ENCODE results near the gene DNAI7. TPM values are rescaled to one million over a fixed set of nuclear protein-coding genes. Genes with fewer than 3 reads are reported as not detected.

DNAI7 gene
- total and polyA plus RNA-seq, 2 of the 13 experiments (the other 11 are each of a cell fraction or from before 2014, with no cell fraction given) = 0.04 to 0.25 TPM

- BruUV-seq (replicated peaks) = no TSS peak
- no peak overlapping the region for H2AFZ ChIP-seq (ENCODE audit: low read length)
- 35% methylated on average over 2 of the region's 2 CpGs for WGBS (ENCODE audit: low lambda C conversion rate)
- H3K27me3 ChIP-seq (ENCODE audit: control insufficient read depth in 1 of 2, insufficient read depth in 2 of 2, low read length in 2 of 2) = no peaks in the 10 kb centered on the region
- no peak for ATAC-seq
- H3K4me1 ChIP-seq (ENCODE audit: insufficient read depth, low read length) = 0 out of 2 replicates have a peak, but pooled peaks cover 5% of the 10 kb centered on the region
- H3K4me3 ChIP-seq (replicated peaks in 1 of 3; ENCODE audit: insufficient read depth in 1 of 3, low read depth in 2 of 3, low read length in 3 of 3) = no peak overlapping the region
- H3K79me2 ChIP-seq (ENCODE audit: insufficient read depth, low read length) = no peaks in the 10 kb centered on the region
- H4K20me1 ChIP-seq (ENCODE audit: insufficient read depth, low read length) = no peaks in the 10 kb centered on the region
- DNase-seq (ENCODE audit: low spot score) = no peak
- ChIA-PET POLR2A (no interaction called here), CTCF (ENCODE audit: low intra/inter-chr PET ratio, low total read pairs) (no interaction called here)
- FAIRE-seq = no peak
- TF ChIP-seq SOX13 (IDR thresholded peaks at IDR 0.05) = no peak
- TF ChIP-seq SOX13 (CRISPR knock-in tag; conservative IDR thresholded peaks at IDR 0.05 in 1 of 2, IDR thresholded peaks at IDR 0.05 in 1 of 2) = peak in 1 of 2 experiments; percentile 31; a peak in 1 of 4 replicates
- no peak for TF ChIP-seq KDM6A (CRISPR knock-in tag; IDR thresholded peaks at IDR 0.05; ENCODE audit: low read depth)
- TF ChIP-seq ZNF670 (CRISPR knock-in tag; IDR thresholded peaks at IDR 0.05; ENCODE audit: borderline replicate concordance) = no peak
- no peak for TF ChIP-seq ZBTB46 (CRISPR knock-in tag; IDR thresholded peaks at IDR 0.05; ENCODE audit: borderline replicate concordance)
- 0 out of 2 replicates have a peak, but pooled peaks have one; percentile 41 for TF ChIP-seq SOX5 (CRISPR knock-in tag; IDR thresholded peaks at IDR 0.05; ENCODE audit: borderline replicate concordance)
- TF ChIP-seq FOXM1 (CRISPR knock-in tag; IDR thresholded peaks at IDR 0.05) = no peak
- H3K9ac ChIP-seq (ENCODE audit: insufficient read depth, low read depth, low read length) = no peak overlapping the region
- H3K27ac ChIP-seq (ENCODE audit: extremely low read length, insufficient read depth, low read length) = no peak overlapping the region
- intact Hi-C loops (cut with micrococcal nuclease; ENCODE audit: unreplicated experiment) = no loop called here
- no peaks in the 10 kb centered on the region for H3K36me3 ChIP-seq (replicated peaks in 1 of 2; ENCODE audit: control insufficient read depth in 1 of 2, insufficient read depth in 2 of 2, low read length in 2 of 2)
- in situ Hi-C loops (cut with HindIII; ENCODE audit: extremely low pct_ligation_motif_present, low pct_unique_long_range_greater_than_20kb) = no loop called here
- no peaks in the 10 kb centered on the region for H3K9me3 ChIP-seq (ENCODE audit: low read length)
- H3K4me2 ChIP-seq (ENCODE audit: low read depth, low read length) = no peak overlapping the region
Measured at GRCh38 chr12:25082628-25083027, 112.3 kb downstream of the DNAI7 start.

- Histone ChIP-seq H4K20me1 (ENCODE audit: insufficient read depth, low read length) (no peaks in the 10 kb centered on the region), H3K27me3 (ENCODE audit: control insufficient read depth in 1 of 2, insufficient read depth in 2 of 2, low read length in 2 of 2) (no peaks in the 10 kb centered on the region), H3K4me3 (replicated peaks in 1 of 3; ENCODE audit: insufficient read depth in 1 of 3, low read depth in 2 of 3, low read length in 3 of 3) (no peak overlapping the region), H3K9ac (ENCODE audit: insufficient read depth, low read depth, low read length) (no peak overlapping the region), H3K79me2 (ENCODE audit: insufficient read depth, low read length) (no peaks in the 10 kb centered on the region), H3K36me3 (replicated peaks in 1 of 2; ENCODE audit: control insufficient read depth in 1 of 2, insufficient read depth in 2 of 2, low read length in 2 of 2) (no peaks in the 10 kb centered on the region), H3K9me3 (ENCODE audit: low read length) (no peaks in the 10 kb centered on the region), H3K4me2 (ENCODE audit: low read depth, low read length) (no peak overlapping the region), H3K4me1 (ENCODE audit: insufficient read depth, low read length) (0 out of 2 replicates have a peak, but pooled peaks cover 5% of the 10 kb centered on the region), H2AFZ (ENCODE audit: low read length) (no peak overlapping the region), H3K27ac (ENCODE audit: extremely low read length, insufficient read depth, low read length) (no peak overlapping the region)
- CTCF ChIA-PET (ENCODE audit: low intra/inter-chr PET ratio, low total read pairs) = no interaction called here
- intact Hi-C loops (cut with micrococcal nuclease; ENCODE audit: unreplicated experiment) (no loop called here), in situ Hi-C loops (cut with HindIII; ENCODE audit: extremely low pct_ligation_motif_present, low pct_unique_long_range_greater_than_20kb) (no loop called here)
- FAIRE-seq (no peak), DNase-seq (ENCODE audit: low spot score) (no peak), ATAC-seq (no peak)
- POLR2A ChIA-PET = no interaction called here
- WGBS (ENCODE audit: low lambda C conversion rate) = 77% methylated on average over 5 of the region's 5 CpGs
- BruUV-seq (replicated peaks) = no TSS peak
- TF ChIP-seq ZNF160 (CRISPR knock-in tag; IDR thresholded peaks at IDR 0.05) = no peak
- TF ChIP-seq MAZ (IDR thresholded peaks at IDR 0.05; ENCODE audit: borderline replicate concordance, low read depth, low read length) = no peak
- no peak for TF ChIP-seq MAZ (CRISPR knock-in tag; IDR thresholded peaks at IDR 0.05; ENCODE audit: low read depth)
- no peak for TF ChIP-seq ZBTB26 (CRISPR knock-in tag; IDR thresholded peaks at IDR 0.05; ENCODE audit: borderline replicate concordance)
- no peak for TF ChIP-seq ZNF501 (CRISPR knock-in tag; IDR thresholded peaks at IDR 0.05)
- TF ChIP-seq SNRNP70 (IDR thresholded peaks at IDR 0.05; ENCODE audit: low read depth, low read length) = no peak
- no peak for TF ChIP-seq SMYD3 (CRISPR knock-in tag; IDR thresholded peaks at IDR 0.05)
Measured at GRCh38 chr12:25079393-25079792, 115.6 kb downstream of the DNAI7 start.
